GM23338 (cell line): Measurements from ENCODE around the gene TTBK1. TPM values are rescaled to one million over a fixed set of nuclear protein-coding genes. Genes with fewer than 3 reads are reported as not detected.
A peak's percentile ranks its signal among the peaks of the same experiment; 100 is the strongest.

Experiments used
- ATAC-seq: fragments of 200-7000 bp; cut with Tn5 transposase; 3 replicates; pipeline ENCODE4 v1.9.1; 2020
- DNase-seq: peaks from one replicate; pipeline ENCODE4 v3.0.0-alpha.2; 2015; ENCODE audit warnings: low spot score
- H2AFZ ChIP-seq: fragments of 200-600 bp; sonication (generic); 2 replicates; pipeline ENCODE4 v1.8.0; 2016; ENCODE audit warnings: antibody characterized with exemption, mild to moderate bottlenecking, moderate library complexity
- H3F3A ChIP-seq: fragments of 200-600 bp; sonication (generic); replicated peaks from 2 replicates; pipeline ENCODE4 v1.8.0; 2017; ENCODE audit warnings: antibody characterized with exemption, mixed run types, low read depth
- H3K27ac ChIP-seq: fragments of 200-600 bp; sonication (generic); 2 replicates; pipeline ENCODE4 v1.6.1; 2016; ENCODE audit warnings: low read depth
- H3K27me3 ChIP-seq: fragments of 200-600 bp; sonication (generic); 2 replicates; pipeline ENCODE4 v1.8.0; 2016; ENCODE audit warnings: mild to moderate bottlenecking, mixed run types, moderate library complexity; ENCODE audit not compliant: insufficient read depth
- H3K36me3 ChIP-seq: fragments of 200-600 bp; sonication (generic); 2 replicates; pipeline ENCODE4 v1.8.0; 2016; ENCODE audit warnings: mild to moderate bottlenecking; ENCODE audit not compliant: insufficient read depth
- H3K4me1 ChIP-seq: fragments of 200-600 bp; sonication (generic); 2 replicates; pipeline ENCODE4 v1.8.0; 2016; ENCODE audit warnings: mild to moderate bottlenecking, moderate library complexity; ENCODE audit not compliant: insufficient read depth
- H3K4me2 ChIP-seq: fragments of 200-600 bp; sonication (generic); 2 replicates; pipeline ENCODE4 v1.7.1; 2017; ENCODE audit warnings: mixed run types
- H3K4me3 ChIP-seq: fragments of 200-600 bp; sonication (generic); 2 replicates; pipeline ENCODE4 v1.6.1; 2016; ENCODE audit warnings: mixed run types
- H3K79me2 ChIP-seq: fragments of 200-600 bp; sonication (generic); replicated peaks from 2 replicates; pipeline ENCODE4 v1.8.0; 2017; ENCODE audit warnings: mild to moderate bottlenecking; ENCODE audit not compliant: insufficient read depth
- H3K9me2 ChIP-seq: fragments of 200-600 bp; sonication (generic); 2 replicates; pipeline ENCODE4 v1.8.0; 2017; ENCODE audit not compliant: insufficient read depth
- H4K20me1 ChIP-seq: fragments of 200-600 bp; sonication (generic); replicated peaks from 2 replicates; pipeline ENCODE4 v1.8.0; 2017; ENCODE audit warnings: mild to moderate bottlenecking; ENCODE audit not compliant: insufficient read depth
- H3K27ac Mint-ChIP-seq: 2 replicates; pipeline ENCODE4 v1.8.0; 2020; ENCODE audit warnings: inconsistent platforms, mild to moderate bottlenecking, moderate library complexity, mixed read lengths
- H3K27me3 Mint-ChIP-seq: 3 replicates; pipeline ENCODE4 v1.8.0; 2022; ENCODE audit warnings: low read depth, mild to moderate bottlenecking, moderate library complexity, mixed read lengths, inconsistent platforms; ENCODE audit not compliant: insufficient read depth, poor library complexity
- H3K36me3 Mint-ChIP-seq: 3 replicates; pipeline ENCODE4 v1.8.0; 2021; ENCODE audit warnings: low read depth, mild to moderate bottlenecking, inconsistent platforms, moderate library complexity, mixed read lengths
- H3K4me1 Mint-ChIP-seq: 3 replicates; pipeline ENCODE4 v1.8.0; 2020; ENCODE audit warnings: mild to moderate bottlenecking, inconsistent platforms, mixed read lengths
- H3K4me3 Mint-ChIP-seq: 3 replicates; pipeline ENCODE4 v1.8.0; 2021; ENCODE audit warnings: moderate library complexity, mild to moderate bottlenecking, inconsistent platforms, mixed read lengths
- H3K9me3 Mint-ChIP-seq: 3 replicates; pipeline ENCODE4 v1.8.0; 2020; ENCODE audit warnings: moderate library complexity, mild to moderate bottlenecking, inconsistent platforms, mixed read lengths
- CTCF ChIP-seq, 2 experiments: fragments of 200-600 bp in 1 of 2; sonication (generic) in 1 of 2; conservative IDR thresholded peaks; 2 replicates each; pipeline versions ENCODE4 v1.5.1 to v1.6.1; 2016 to 2017; ENCODE audit warnings: antibody characterized with exemption in 2 of 2, low read depth in 2 of 2, mild to moderate bottlenecking in 2 of 2, moderate library complexity in 1 of 2
- ETS1 ChIP-seq: IDR thresholded peaks from 2 replicates; pipeline ENCODE4 v1.6.1; 2016; ENCODE audit warnings: antibody characterized with exemption
- EZH2 ChIP-seq: fragments of 200-600 bp; sonication (generic); IDR thresholded peaks from one replicate; pipeline ENCODE4 v1.8.0; 2017; ENCODE audit warnings: antibody characterized with exemption, mild to moderate bottlenecking, low read depth; ENCODE audit not compliant: unreplicated experiment
- EZH2phosphoT487 ChIP-seq: fragments of 200-600 bp; sonication (generic); IDR thresholded peaks from one replicate; pipeline ENCODE4 v1.8.1; 2018; ENCODE audit warnings: antibody characterized with exemption; ENCODE audit not compliant: unreplicated experiment
- JUNB ChIP-seq: IDR thresholded peaks from one replicate; pipeline ENCODE4 v1.6.1; 2016; ENCODE audit warnings: antibody characterized with exemption; ENCODE audit not compliant: unreplicated experiment
- POLR2AphosphoS5 ChIP-seq: IDR thresholded peaks from 2 replicates; pipeline ENCODE4 v1.6.1; 2016; ENCODE audit warnings: antibody characterized with exemption, low read depth
- STAT1 ChIP-seq: IDR thresholded peaks from one replicate; pipeline ENCODE4 v1.6.1; 2016; ENCODE audit warnings: antibody characterized with exemption; ENCODE audit not compliant: unreplicated experiment
- ZNF114 ChIP-seq: fragments of 250-450 bp; sonication (Bioruptor Pico); IDR thresholded peaks from 2 replicates; pipeline ENCODE4 v1.5.0; 2020; ENCODE audit warnings: mild to moderate bottlenecking, moderate library complexity
- polyA plus RNA-seq: library from polyadenylated mRNA; unstranded; fragments of >200 nt; fragmentation: Nextera tagmentation; extraction: Ambion mirVana; gene quantifications from 2 replicates; pipeline ENCODE4 v1.2.1, GENCODE V29; 2016
- total RNA-seq: library from RNA; depleted of rRNA; stranded (reverse); fragments of >200 nt; shearing (Covaris generic); gene quantifications from 2 replicates; pipeline ENCODE4 v1.2.3, GENCODE V29; 2014
- TF ChIP-seq, protein P1 (sequence below): fragments of 250-450 bp; sonication (Bioruptor Pico); IDR thresholded peaks from 2 replicates; pipeline ENCODE4 v1.5.0; 2020; ENCODE audit warnings: mild to moderate bottlenecking, moderate library complexity

Gene TTBK1
- total and polyA plus RNA-seq, 2 experiments from 2014 or later: 0.29 to 1.1 TPM

DNA sequence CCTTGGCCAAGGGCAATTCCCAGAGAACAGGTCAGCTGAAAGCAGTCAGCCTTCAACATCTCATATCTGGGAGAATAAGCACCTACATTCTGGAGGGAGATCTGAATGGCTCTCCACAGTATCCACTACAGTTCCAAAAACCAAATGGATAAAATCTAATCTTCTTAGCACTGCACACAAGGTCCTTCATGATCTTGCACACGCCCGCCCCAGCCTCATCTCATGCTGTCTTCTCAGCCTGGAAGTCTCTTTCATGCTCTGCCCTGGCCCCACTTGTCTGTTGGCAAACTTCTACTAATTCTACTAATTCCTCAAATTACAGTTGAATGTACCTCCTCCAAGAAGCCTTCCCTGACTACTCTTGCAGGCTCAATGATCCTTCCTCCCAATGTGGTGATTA is 1.8 kb upstream of the TTBK1 start (continued):
- TF ChIP-seq CTCF (conservative IDR thresholded peaks at IDR 0.05; ENCODE audit: low read depth in 2 of 2): no peak

GRCh38 chr6:43243664-43244321 is 512 bp downstream of the TTBK1 start:
- peaks cover 14% of the 10 kb centered on the region for H3K4me1 ChIP-seq
- no peak overlapping the region for H2AFZ ChIP-seq
- Mint-ChIP-seq H3K4me3 (no peak overlapping the region), H3K9me3 (no peaks in the 10 kb centered on the region; the same call in 2 of the 3 replicates), H3K27ac (no peak overlapping the region), H3K36me3 (no peaks in the 10 kb centered on the region), H3K4me1 (peaks cover 6% of the 10 kb centered on the region), H3K27me3 (peaks cover 16% of the 10 kb centered on the region)
- peak overlapping the region; percentile 50 for H3K4me3 ChIP-seq
- H3K36me3 ChIP-seq: no peaks in the 10 kb centered on the region
- H3K79me2 ChIP-seq: no peaks in the 10 kb centered on the region
- no peak overlapping the region for H3K27ac ChIP-seq
- peaks cover 70% of the 10 kb centered on the region for H3K27me3 ChIP-seq
- peak overlapping the region; percentile 71 for H3K4me2 ChIP-seq
- no peaks in the 10 kb centered on the region for H3K9me2 ChIP-seq
- H4K20me1 ChIP-seq: no peaks in the 10 kb centered on the region
- DNase-seq (peak; percentile 44), ATAC-seq (peak; percentile 3; the same call in 2 of the 3 replicates)
- H3F3A ChIP-seq: peaks cover 7% of the 10 kb centered on the region; the same call in 1 of the 2 replicates
- TF ChIP-seq JUNB (no peak), STAT1 (no peak), POLR2AphosphoS5 (no peak), CTCF (conservative IDR thresholded peaks at IDR 0.05; ENCODE audit: low read depth in 2 of 2) (no peak), ZNF114 (no peak), EZH2phosphoT487 (no peak), ETS1 (no peak), EZH2 (no peak)
- TF ChIP-seq, protein P1, sequence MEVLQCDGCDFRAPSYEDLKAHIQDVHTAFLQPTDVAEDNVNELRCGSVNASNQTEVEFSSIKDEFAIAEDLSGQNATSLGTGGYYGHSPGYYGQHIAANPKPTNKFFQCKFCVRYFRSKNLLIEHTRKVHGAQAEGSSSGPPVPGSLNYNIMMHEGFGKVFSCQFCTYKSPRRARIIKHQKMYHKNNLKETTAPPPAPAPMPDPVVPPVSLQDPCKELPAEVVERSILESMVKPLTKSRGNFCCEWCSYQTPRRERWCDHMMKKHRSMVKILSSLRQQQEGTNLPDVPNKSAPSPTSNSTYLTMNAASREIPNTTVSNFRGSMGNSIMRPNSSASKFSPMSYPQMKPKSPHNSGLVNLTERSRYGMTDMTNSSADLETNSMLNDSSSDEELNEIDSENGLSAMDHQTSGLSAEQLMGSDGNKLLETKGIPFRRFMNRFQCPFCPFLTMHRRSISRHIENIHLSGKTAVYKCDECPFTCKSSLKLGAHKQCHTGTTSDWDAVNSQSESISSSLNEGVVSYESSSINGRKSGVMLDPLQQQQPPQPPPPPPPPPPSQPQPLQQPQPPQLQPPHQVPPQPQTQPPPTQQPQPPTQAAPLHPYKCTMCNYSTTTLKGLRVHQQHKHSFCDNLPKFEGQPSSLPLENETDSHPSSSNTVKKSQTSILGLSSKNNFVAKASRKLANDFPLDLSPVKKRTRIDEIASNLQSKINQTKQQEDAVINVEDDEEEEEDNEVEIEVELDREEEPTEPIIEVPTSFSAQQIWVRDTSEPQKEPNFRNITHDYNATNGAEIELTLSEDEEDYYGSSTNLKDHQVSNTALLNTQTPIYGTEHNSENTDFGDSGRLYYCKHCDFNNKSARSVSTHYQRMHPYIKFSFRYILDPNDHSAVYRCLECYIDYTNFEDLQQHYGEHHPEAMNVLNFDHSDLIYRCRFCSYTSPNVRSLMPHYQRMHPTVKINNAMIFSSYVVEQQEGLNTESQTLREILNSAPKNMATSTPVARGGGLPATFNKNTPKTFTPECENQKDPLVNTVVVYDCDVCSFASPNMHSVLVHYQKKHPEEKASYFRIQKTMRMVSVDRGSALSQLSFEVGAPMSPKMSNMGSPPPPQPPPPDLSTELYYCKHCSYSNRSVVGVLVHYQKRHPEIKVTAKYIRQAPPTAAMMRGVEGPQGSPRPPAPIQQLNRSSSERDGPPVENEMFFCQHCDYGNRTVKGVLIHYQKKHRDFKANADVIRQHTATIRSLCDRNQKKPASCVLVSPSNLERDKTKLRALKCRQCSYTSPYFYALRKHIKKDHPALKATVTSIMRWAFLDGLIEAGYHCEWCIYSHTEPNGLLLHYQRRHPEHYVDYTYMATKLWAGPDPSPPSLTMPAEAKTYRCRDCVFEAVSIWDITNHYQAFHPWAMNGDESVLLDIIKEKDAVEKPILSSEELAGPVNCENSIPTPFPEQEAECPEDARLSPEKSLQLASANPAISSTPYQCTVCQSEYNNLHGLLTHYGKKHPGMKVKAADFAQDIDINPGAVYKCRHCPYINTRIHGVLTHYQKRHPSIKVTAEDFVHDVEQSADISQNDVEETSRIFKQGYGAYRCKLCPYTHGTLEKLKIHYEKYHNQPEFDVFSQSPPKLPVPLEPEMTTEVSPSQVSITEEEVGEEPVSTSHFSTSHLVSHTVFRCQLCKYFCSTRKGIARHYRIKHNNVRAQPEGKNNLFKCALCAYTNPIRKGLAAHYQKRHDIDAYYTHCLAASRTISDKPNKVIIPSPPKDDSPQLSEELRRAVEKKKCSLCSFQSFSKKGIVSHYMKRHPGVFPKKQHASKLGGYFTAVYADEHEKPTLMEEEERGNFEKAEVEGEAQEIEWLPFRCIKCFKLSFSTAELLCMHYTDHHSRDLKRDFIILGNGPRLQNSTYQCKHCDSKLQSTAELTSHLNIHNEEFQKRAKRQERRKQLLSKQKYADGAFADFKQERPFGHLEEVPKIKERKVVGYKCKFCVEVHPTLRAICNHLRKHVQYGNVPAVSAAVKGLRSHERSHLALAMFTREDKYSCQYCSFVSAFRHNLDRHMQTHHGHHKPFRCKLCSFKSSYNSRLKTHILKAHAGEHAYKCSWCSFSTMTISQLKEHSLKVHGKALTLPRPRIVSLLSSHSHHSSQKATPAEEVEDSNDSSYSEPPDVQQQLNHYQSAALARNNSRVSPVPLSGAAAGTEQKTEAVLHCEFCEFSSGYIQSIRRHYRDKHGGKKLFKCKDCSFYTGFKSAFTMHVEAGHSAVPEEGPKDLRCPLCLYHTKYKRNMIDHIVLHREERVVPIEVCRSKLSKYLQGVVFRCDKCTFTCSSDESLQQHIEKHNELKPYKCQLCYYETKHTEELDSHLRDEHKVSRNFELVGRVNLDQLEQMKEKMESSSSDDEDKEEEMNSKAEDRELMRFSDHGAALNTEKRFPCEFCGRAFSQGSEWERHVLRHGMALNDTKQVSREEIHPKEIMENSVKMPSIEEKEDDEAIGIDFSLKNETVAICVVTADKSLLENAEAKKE (CRISPR knock-in tag): no peak
